ENCODE results near the gene SUPT7L. TPM values are rescaled to one million over a fixed set of nuclear protein-coding genes. Genes with fewer than 3 reads are reported as not detected.
"Not testable (repeated sequence)": the region's sequence is repeated elsewhere in the genome, so short reads cannot be mapped to it uniquely, and the experiment has no call there.

Gene SUPT7L
- polyA plus RNA-seq, 3 donors: 11.3 to 22.9 (median 17.5) TPM

DNA sequence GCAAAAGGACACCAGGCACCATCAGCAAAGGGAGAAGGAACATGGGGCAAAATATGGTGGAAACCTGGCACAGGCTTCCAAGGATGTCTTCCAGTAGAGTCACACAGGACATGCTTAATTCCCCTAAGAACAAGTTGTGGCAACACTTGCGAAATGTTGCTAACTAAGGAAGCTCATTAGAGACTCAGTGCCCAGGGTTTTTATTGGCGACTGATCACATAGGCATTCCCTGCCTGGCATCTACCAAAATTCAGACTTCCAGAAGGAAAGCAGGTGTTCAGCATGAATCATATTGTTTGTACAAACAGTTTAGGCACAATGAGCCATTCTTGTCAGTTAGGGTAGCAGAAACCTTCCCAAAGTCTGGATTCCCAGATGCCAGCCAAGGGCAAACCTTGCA is 26.0 kb upstream of the SUPT7L start:
- no peak overlapping the region for H3K27ac ChIP-seq (ENCODE audit: low read depth, low read length)
- WGBS, 3 donors: 81 to 91% (median 88%) methylated on average over 2 of the region's 2 CpGs

DNA sequence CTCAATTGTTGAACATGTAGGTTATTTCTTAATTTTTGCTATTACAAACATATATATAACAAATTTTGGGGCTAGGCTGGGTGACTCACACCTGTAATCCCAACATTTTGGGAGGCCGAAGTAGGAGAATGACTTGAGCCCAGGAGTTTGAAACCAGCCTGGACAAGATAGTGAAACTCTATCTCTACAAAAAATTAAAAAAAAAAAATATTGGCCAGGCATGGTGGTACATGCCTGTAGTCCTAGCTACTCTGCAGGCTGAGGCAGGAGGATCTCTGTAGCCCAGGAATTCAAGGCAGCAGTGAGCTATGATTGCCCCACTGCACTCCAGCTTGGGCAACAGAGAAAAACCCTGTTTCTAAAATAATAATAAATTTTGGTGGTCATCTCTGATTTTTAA is 23.8 kb upstream of the SUPT7L start:
- 93 to 98% (median 95%) methylated on average over 1 of the region's 1 CpG for WGBS, 3 donors

DNA sequence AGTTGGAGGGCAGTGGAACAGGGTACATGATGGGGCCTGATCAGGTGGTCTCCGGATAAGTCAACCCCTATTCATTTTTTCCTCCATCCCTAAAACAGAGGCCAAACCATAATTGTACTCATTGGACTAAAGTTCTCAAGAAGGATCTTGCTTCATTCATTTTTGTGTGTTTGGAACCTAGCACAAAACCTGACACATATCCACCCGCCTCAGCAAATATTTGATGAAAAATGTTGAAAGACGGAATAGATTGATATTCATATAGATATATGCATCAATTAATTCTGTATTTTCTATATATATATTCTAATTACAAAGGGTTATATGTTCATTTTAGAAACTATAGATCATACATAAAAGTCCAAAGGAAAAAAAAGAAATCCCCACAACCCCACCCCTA is 22.2 kb upstream of the SUPT7L start:
- H3K27ac ChIP-seq (ENCODE audit: low read depth, low read length): no peak overlapping the region
- 96 to 97% (median 96%) methylated on average over 3 of the region's 3 CpGs for WGBS, 3 donors

More for the DNA sequence above, 23.8 kb upstream of the SUPT7L start:
- H3K27ac ChIP-seq (ENCODE audit: low read depth, low read length): no peak overlapping the region

DNA sequence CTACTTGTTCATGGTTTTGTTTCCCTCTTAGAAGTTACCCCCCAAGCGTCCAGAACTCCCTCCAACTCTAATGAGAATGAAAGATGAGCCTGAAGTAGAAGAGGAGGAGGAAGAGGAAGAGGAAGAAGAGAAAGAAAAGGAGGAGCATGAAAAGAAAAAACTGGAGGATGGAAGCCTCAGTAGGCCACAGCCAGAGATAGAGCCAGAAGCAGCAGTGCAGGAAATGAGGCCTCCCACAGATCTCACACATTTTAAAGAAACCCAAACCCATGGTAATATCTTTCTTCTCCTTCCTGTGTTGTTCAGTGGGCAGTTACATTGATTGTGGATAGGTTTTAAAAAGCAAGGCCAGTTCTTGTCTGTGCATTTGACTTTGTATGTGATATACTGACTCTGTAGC is 21.6 kb upstream of the SUPT7L start:
- 85 to 88% (median 85%) methylated on average over 1 of the region's 1 CpG for WGBS, 3 donors
- H3K27ac ChIP-seq (ENCODE audit: low read depth, low read length): not testable (repeated sequence)

DNA sequence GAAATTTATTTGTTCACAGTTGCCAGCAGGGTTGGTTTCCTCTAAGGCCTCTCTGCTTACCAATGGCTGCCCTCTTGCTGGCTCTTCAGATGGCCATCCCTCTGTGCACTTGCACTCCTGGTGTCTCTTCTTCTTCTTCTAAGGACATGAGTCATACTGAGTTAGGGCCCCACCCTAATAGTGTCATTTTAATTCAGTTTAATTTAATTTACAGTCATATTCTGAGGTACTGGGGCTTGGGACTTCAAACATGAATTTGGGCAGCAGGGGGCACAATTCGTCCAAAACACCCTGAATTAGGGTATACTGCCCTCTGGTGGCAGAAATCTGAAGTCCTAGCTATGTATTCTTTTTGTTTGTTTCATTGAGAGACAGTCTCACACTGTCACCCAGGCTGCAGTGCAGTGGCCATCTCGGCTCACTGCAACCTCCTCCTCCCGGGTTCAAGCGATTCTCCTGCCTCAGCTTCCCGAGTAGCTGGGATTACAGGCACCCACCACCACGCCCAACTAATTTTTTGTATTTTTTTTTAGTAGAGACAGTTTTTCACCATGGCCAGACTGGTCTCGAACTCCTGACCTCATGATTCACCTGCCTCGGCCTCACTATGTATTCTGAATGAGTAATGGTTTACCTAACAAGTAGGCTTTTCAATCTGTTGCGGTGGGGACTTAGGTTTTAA is 20.1 kb upstream of the SUPT7L start:
- no peak overlapping the region for H3K27ac ChIP-seq (ENCODE audit: low read depth, low read length)
- 38 to 47% (median 44%) methylated on average over 9 of the region's 9 CpGs for WGBS, 3 donors

DNA sequence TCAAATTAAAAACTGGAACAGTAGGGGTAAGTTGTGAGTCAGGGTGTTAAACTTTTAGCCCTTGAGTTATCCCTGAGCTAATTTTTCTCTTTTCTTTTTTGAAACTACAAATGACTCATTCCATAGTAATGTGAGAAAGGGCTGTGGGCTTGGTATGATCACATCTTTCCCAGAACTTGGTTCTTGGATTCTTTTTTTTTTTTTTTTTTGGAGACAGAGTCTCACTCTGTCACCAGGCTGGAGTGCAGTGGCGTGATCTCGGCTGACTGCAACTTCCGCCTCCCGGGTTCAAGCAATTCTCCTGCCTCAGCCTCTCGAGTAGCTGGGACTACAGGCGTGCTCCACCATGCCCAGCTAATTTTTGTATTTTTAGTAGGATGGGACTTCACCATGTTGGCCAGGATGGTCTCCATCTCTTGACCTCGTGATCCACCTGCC is 18.9 kb upstream of the SUPT7L start:
- 85 to 94% (median 87%) methylated on average over 7 of the region's 7 CpGs for WGBS, 3 donors
- H3K27ac ChIP-seq (ENCODE audit: low read depth, low read length): not testable (repeated sequence)

DNA sequence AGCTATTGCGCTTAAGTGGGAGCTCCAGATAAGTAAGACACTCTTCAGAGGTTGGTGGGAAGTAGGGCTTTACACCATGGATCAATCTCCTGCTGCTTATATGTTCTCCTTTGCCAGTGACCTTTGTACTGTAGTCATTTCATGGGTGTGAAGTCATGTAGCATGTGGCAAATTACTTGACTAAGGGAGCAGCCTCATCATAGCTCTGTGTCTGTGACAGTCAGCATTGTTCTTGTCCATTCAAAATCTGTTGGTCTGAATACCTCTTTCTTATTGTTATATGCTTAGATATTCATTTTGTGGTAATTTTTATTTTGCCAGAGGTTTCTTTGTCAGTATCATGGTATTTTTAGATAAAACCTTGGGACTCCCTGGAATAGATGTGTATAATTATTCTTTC is 18.4 kb upstream of the SUPT7L start:
- no peak overlapping the region for H3K27ac ChIP-seq (ENCODE audit: low read depth, low read length)

DNA sequence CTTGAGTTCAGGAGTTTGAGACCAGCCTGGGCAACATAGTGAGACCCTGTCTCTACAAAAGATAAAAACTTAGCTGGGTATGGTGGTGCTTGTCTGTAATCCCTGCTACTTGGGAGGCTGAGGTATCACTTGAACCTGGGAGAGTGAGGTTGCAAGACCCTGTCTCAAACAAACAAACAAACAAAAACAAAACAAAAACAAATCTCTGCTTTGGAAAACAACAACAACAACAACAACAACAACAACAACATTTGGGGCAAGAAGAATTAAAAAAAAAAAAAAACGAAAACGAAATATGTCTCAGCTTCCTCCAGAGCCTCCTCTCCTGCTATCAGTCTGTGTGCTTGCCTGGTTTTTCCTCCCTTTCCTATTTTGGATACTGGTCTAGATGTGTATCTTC is 17.2 kb upstream of the SUPT7L start:
- 63 to 99% (median 91%) methylated on average over 2 of the region's 2 CpGs for WGBS, 3 donors

More for the DNA sequence above, 18.4 kb upstream of the SUPT7L start:
- 58 to 96% (median 90%) methylated on average over 1 of the region's 1 CpG for WGBS, 3 donors

DNA sequence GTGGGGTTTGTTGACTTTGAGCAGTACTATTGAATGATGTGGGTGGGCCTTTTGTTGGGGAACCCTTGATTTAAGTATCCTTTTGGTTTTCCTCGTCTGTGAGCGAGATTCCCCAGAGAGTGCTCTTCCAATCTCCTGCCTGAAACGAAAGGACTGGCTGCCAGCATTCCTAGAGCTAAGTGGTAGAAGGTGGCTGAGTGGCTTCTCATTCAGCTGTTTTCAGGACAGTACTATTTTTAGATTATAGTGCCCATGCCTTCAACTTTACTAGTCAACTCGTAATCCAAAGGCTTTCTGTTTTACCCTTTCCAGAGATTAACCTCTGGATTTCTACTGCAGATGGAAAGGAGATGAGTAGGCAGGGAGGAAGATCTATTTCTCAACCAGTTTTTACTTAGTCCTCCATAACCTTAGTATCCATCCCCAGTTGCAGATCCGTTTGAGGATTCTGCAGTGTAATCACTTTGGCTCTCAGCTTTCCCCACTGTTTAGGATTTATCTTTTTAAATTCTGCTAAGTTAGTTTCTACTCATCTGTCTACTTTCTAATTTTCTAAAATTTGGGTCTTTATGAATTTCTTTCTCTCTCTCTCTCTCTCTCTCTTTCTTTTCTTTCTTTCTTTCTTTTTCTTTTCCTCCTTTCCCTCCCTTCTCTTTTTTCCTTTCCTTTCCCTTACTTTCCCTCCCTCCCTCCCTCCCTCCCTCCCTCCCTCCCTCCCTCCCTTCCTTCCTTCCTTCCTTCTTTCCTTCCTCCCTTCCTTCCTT is 9.5 kb upstream of the SUPT7L start:
- no peak overlapping the region for H3K27ac ChIP-seq (ENCODE audit: low read depth, low read length)
- WGBS, 3 donors: 78 to 83% (median 78%) methylated on average over 5 of the region's 5 CpGs

More for the DNA sequence above, 17.2 kb upstream of the SUPT7L start:
- no peak overlapping the region for H3K27ac ChIP-seq (ENCODE audit: low read depth, low read length)

DNA sequence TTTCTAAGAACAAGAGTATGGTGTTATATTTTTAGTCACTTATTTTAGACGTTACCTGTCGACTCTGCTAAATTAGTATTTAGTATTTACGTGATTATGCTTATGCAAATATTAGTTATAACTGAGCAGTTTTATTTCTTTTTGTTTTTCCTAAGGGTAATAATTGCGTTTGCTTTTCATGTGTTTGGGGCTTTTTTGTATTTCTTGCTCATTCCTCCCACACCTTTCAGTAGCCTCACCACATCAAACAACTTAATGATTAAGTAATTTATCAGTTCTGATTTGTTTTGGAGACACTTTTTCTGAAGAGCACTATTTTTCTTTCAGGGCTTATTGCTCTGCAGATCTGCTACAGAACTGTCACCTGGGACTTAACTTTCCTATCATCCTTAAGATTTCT is 7.8 kb upstream of the SUPT7L start:
- H3K27ac ChIP-seq (ENCODE audit: low read depth, low read length): no peak overlapping the region
- 84 to 94% (median 94%) methylated on average over 4 of the region's 4 CpGs for WGBS, 3 donors

DNA sequence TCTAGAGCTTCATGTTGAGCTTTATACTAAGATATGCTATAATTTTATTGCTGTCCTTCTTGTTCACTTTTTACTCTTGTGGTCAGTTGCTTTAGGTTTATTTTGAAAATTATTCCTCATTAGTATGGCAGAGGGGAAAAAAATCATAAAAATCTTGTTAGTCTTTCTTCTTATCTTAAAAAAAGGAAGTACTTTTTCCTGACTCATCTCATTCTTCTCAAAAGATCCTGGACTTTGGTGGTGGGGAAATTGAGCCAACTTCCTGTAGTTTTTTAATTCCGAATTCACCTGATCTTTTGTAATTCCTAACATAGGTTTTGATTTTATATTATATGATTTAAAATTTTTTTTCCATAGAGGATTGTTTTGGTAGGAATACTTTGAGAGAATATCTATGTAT is 4.0 kb upstream of the SUPT7L start:
- no peak overlapping the region for H3K27ac ChIP-seq (ENCODE audit: low read depth, low read length)
- WGBS, 3 donors: 42 to 77% (median 46%) methylated on average over 1 of the region's 1 CpG

DNA sequence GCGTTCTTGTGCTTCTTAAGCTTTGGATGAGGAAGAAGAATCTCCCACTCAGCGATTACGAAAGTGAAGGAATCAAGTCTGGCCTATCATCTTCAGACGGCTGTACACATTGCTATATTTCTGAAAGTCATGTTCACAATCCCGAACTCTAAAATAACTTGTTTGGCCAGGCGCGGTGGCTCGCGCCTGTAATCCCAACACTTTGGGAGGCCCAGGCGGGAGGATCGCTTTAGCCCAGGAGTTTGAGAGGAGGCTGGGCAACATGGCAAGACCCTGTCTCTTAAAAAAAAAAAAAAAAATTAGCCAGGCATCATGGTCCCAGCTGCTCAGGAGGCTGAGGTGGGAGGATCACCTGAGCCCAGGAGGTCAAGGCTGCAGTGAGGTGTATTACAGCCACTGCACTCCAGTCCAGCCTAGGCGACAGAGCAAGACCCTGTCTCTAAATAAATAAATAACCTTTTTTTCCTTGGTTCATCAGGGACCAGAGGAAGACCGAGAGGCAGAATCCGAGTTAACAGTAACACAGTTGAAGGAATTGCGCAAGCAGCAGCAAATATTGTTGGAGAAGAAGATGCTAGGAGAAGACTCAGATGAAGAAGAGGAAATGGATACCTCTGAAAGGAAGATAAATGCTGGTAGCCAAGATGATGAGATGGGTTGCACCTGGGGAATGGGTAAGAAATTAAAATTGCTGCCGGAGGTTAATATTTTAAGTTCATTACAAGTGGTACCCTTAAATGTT is 1.4 kb upstream of the SUPT7L start:
- 74 to 83% (median 81%) methylated on average over 16 of the region's 16 CpGs for WGBS, 3 donors
- no peak overlapping the region for H3K27ac ChIP-seq (ENCODE audit: low read depth, low read length)

DNA sequence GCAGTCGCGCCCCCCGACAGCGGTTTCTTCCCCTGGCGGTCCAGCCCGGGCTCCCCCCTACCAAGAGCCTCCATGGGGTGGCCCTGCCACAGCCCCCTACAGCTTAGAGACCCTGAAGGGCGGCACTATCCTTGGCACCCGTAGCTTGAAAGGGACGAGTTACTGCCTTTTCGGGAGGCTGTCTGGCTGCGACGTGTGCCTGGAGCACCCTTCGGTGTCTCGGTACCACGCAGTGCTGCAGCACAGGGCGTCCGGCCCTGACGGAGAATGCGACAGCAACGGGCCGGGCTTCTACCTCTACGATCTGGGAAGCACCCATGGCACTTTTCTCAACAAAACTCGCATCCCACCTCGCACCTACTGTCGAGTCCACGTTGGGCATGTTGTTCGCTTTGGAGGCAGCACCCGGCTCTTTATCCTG is 750 bp upstream of the SUPT7L start:
- 3 to 4% (median 3%) methylated on average over 28 of the region's 28 CpGs for WGBS, 3 donors
- no peak overlapping the region for H3K27ac ChIP-seq (ENCODE audit: low read depth, low read length)

DNA sequence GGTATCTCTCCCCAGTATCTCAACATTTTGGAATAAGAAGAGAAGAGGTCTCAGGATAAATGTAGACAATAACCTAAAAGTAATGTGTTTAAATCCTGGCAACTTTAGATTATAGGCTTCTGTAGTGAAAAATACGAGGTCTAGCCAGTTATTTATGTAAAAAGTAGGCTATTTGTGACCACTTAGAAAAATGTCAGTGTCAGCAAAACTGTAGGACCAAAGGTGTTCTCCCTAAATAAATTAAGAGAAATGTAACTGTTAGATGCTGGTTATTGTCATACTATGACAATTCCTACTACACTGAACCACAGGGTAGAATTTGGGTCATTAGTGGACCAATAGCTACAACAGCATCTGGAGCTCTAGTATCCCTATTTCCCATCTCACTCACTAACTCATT is 2.0 kb downstream of the SUPT7L start:
- H3K27ac ChIP-seq (ENCODE audit: low read depth, low read length): no peak overlapping the region
- 81 to 92% (median 88%) methylated on average over 1 of the region's 1 CpG for WGBS, 3 donors

DNA sequence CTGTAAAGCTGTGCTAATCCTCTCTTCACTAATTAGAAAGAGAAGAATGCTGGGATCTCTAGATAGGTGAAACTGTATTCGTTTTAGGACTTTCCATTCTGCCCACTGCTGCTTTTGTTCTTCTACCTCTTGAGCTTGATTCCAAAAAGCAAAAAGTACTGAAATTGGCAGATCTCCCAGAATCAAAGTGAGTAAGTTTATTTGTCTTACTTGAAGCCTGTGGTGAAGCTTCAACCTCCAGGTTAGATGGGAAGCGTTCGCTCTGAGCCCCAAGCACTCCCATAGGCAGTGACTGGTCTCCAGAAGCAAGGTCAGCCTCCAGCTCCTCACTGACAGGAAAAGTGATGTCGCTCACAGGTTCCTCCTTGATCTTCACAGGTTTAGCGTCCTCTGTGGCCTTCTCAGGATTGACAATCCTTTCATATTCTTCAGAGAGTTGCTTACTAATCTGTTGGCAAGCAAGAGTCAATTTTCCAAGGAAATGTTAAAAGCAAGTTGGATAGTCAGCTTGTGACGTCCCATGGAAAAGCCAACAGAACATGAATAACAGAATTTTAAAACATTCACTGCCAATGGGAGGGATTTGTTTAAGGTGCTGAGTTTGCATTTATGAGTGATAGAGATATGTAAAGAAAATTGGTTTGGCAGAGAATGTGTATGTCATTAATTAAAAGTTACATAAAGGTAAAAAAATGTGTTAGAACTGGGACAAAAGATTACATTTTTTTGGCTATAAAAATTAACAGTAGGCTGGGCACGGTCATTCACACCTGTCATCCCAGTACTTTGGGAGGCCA is 8.1 kb downstream of the SUPT7L start:
- 70 to 90% (median 89%) methylated on average over 7 of the region's 7 CpGs for WGBS, 3 donors
- no peak overlapping the region for H3K27ac ChIP-seq (ENCODE audit: low read depth, low read length)

DNA sequence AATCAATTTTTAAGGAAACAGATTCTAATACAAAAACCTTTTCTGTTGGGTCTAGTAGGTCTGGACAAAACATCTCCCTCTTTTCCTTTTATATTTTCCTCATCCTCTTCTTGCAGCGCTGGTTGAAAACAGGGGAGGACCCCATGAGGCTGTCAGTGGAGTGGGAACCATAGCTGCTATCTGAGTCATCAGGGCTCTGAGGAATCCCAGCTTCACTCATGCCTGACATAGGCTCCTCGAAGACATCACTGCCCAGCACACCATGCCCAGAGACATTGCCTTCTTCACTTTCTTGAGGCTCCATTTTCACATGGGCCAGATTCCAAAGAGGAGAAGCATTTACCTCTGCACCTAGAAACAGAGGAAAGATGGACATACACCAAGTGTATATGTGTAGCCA is 10.0 kb downstream of the SUPT7L start:
- WGBS, 3 donors: 94 to 100% (median 97%) methylated on average over 2 of the region's 2 CpGs
- no peak overlapping the region for H3K27ac ChIP-seq (ENCODE audit: low read depth, low read length)

DNA sequence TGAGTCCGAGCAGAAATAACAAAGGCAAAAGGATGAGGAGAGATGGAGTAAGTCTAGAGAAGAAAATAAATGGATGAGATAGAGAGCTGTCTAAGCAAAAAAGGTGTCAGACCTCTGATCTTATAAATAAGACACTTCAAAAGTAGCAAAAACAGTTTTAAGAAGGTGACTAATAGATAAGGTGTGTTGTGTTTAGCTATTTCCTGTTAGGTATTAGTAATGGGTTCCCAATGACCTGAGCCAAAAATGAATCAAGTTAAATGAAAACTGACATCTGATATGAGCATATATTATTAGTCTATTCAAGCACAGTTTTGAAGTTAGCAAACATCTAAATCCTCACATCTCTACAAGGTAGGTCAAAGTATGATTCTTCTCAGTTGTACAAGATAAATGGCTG is 10.6 kb downstream of the SUPT7L start:
- 84 to 93% (median 89%) methylated on average over 1 of the region's 1 CpG for WGBS, 3 donors

DNA sequence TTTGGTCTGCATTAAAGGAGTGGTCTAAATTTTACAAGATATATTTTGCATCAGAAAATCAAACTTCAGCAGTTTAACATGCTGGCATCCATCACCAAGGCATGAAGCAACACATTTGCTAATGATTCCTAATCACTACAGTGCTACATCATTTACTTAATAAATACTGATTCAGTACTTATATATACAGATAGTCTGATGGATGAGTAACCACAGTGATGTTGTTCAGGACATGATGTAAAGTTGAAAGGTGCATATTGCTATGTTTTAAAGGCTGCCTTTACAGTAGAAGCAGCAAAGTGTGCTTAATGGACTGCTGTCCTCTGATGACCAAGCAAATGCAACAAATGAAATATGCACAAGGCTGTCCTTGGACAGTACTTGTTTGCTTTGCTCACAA is 11.1 kb downstream of the SUPT7L start:
- no peak overlapping the region for H3K27ac ChIP-seq (ENCODE audit: low read depth, low read length)

More for the DNA sequence above, 10.6 kb downstream of the SUPT7L start:
- H3K27ac ChIP-seq (ENCODE audit: low read depth, low read length): no peak overlapping the region

Data from adipose tissue (tissue), 3 donors.